Measurements from ENCODE around the gene FSIP1. TPM values are rescaled to one million over a fixed set of nuclear protein-coding genes. Genes with fewer than 3 reads are reported as not detected.

FSIP1 gene
- total and polyA plus RNA-seq, 9 of the 15 experiments (the other 6 are each of a cell fraction or from before 2014, with no cell fraction given), result 0.07 to 0.51 (median 0.29) TPM

GRCh38 chr15:39685999-39686613 is 96.5 kb downstream of the FSIP1 start (continued):
- 0 out of 2 replicates have a peak, but pooled peaks have one; percentile 35 for TF ChIP-seq ZBTB7A (IDR thresholded peaks at IDR 0.05; ENCODE audit: borderline replicate concordance, control insufficient read depth, low read depth, low read length)
- no peak for TF ChIP-seq MAFF (IDR thresholded peaks at IDR 0.05; ENCODE audit: low read length)
- TF ChIP-seq STAG1 (CRISPR knock-in tag; IDR thresholded peaks at IDR 0.05; ENCODE audit: borderline replicate concordance), result peak; percentile 22; the same call in 1 of the 2 replicates
- no peak for TF ChIP-seq MCM5 (IDR thresholded peaks at IDR 0.05; ENCODE audit: low read depth)
- TF ChIP-seq ZNF444 (CRISPR knock-in tag; IDR thresholded peaks at IDR 0.05), result no peak
- no peak for TF ChIP-seq HNRNPH1 (optimal IDR thresholded peaks at IDR 0.05; ENCODE audit: low read depth, low read length)
- no peak for TF ChIP-seq DDX20 (tag; IDR thresholded peaks at IDR 0.05; ENCODE audit: low read depth)
- no peak for TF ChIP-seq PHF21A (IDR thresholded peaks at IDR 0.05; ENCODE audit: borderline replicate concordance, low read depth)
- TF ChIP-seq NR1H2 (CRISPR knock-in tag; IDR thresholded peaks at IDR 0.05), result no peak
- no peak for TF ChIP-seq EGR1 (conservative IDR thresholded peaks at IDR 0.05)
- no peak for TF ChIP-seq SAFB2 (IDR thresholded peaks at IDR 0.05; ENCODE audit: borderline replicate concordance, low read depth, low read length, severe bottlenecking)
- no peak for TF ChIP-seq ZNF696 (CRISPR knock-in tag; conservative IDR thresholded peaks at IDR 0.05)
- no peak for TF ChIP-seq LARP7 (IDR thresholded peaks at IDR 0.05)
- TF ChIP-seq ZNF699 (CRISPR knock-in tag; IDR thresholded peaks at IDR 0.05; ENCODE audit: insufficient replicate concordance), result no peak
- peak; percentile 93 for TF ChIP-seq SMC3 (conservative IDR thresholded peaks at IDR 0.05; ENCODE audit: insufficient read depth, low read depth, low read length)
- TF ChIP-seq CC2D1A (IDR thresholded peaks at IDR 0.05), result peak; percentile 57; the same call in 1 of the 2 replicates
- TF ChIP-seq DEAF1 (CRISPR knock-in tag; IDR thresholded peaks at IDR 0.05), result peak; percentile 76
- peak; percentile 95 for TF ChIP-seq ARID2 (IDR thresholded peaks at IDR 0.05)
- peak; percentile 5; the same call in 1 of the 2 replicates for TF ChIP-seq CXXC5 (CRISPR knock-in tag; IDR thresholded peaks at IDR 0.05)
- TF ChIP-seq, protein P1, sequence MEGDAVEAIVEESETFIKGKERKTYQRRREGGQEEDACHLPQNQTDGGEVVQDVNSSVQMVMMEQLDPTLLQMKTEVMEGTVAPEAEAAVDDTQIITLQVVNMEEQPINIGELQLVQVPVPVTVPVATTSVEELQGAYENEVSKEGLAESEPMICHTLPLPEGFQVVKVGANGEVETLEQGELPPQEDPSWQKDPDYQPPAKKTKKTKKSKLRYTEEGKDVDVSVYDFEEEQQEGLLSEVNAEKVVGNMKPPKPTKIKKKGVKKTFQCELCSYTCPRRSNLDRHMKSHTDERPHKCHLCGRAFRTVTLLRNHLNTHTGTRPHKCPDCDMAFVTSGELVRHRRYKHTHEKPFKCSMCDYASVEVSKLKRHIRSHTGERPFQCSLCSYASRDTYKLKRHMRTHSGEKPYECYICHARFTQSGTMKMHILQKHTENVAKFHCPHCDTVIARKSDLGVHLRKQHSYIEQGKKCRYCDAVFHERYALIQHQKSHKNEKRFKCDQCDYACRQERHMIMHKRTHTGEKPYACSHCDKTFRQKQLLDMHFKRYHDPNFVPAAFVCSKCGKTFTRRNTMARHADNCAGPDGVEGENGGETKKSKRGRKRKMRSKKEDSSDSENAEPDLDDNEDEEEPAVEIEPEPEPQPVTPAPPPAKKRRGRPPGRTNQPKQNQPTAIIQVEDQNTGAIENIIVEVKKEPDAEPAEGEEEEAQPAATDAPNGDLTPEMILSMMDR (IDR thresholded peaks at IDR 0.05 in 2 of 3, conservative IDR thresholded peaks at IDR 0.05 in 1 of 3; ENCODE audit: insufficient read depth in 2 of 3, low read depth in 1 of 3, low read length in 3 of 3), result peak; percentile 70 to 83 (median 71)
- TF ChIP-seq CREM (IDR thresholded peaks at IDR 0.05; ENCODE audit: low read depth), result no peak
- TF ChIP-seq ELF2 (CRISPR knock-in tag; IDR thresholded peaks at IDR 0.05), result no peak
- TF ChIP-seq ARID3A (IDR thresholded peaks at IDR 0.05; ENCODE audit: borderline replicate concordance, low read depth, low read length), result no peak
- no peak for TF ChIP-seq NELFE (IDR thresholded peaks at IDR 0.05; ENCODE audit: insufficient read depth, insufficient read length)
- no peak for TF ChIP-seq IRF2 (CRISPR knock-in tag; IDR thresholded peaks at IDR 0.05)
- no peak for TF ChIP-seq PRMT5 (CRISPR knock-in tag; IDR thresholded peaks at IDR 0.05)

Measured in K562 (cell line).